Activated CD8-positive, alpha-beta memory T cell treated with anti-CD3 and anti-CD28 coated beads, Interleukin-2, amount 50 U/mL, for 1 hour (primary cell): ENCODE results near the gene PGA4.
"Not testable (repeated sequence)": the region's sequence is repeated elsewhere in the genome, so short reads cannot be mapped to it uniquely, and the experiment has no call there.

Experiments used
- DNase-seq: peaks from one replicate; pipeline ENCODE4 v3.0.0-alpha.2; 2020; ENCODE audit errors: extremely low read depth

PGA4 gene

DNA sequence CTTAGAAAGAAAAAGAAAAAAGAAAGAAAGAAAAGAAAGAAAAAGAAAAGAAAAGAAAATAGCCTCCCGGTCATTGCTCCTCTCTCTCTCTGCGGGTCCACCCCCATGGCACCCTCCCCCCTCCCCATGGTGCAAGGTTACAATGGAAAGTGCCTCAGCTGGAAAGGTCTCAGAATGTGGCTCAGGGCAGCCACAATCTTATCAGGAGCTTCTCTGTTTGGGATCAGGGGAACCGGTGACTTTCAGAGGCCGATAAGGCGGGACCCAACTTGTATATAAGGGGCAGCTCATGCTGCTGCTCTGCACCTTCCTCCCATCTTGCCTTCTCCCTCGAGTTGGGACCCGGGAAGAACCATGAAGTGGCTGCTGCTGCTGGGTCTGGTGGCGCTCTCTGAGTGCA lies at the start of gene PGA4:
Gene PGA4, plus strand, starts transcription at position 301 of the 400 bp plus-strand sequence. Its CDS starts 54 bp downstream, at position 355.
- not testable (repeated sequence) for DNase-seq

DNA sequence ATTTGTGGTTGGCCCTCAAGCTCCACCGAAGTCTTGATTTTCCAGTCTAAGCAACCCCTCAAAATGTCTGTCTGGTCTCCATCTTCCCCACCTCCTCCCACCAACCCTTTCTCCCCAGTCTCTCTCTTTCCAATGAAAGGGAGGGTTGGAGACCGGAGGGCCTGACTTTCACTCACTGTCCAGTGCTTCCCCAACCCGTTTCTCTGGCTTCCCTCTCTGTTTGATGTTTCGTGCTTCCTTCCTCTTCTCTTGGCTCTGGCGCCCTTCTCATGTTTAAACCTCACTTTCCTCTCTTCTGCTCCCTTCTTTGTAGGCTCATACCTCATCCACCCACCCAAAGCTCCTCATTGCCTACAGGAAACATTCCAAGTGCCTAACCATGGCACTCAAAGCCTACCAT lies 49.8 kb upstream of the PGA4 start:
- no peak for DNase-seq

DNA sequence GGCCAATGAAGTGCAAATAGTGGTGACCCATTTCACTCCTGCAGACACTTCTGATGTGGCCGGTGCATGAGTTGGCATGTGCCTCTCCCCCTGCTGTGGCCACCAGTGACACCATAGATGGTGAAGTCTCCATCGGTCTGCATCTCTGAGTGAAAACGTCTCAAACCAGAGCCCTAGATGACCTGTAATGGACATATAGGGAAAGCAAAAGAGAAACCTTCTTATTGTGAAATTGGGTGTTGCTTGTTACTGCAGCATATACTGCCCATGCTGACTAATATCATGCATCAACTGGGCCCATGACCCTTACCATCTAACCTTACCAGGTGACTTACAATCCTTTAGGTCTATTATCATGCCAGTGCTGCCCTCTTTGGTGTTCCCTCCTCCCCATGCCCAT lies 49.3 kb upstream of the PGA4 start:
- DNase-seq: no peak

GRCh38 chr11:61173456-61173855 lies 48.7 kb upstream of the PGA4 start:
- no peak for DNase-seq

DNA sequence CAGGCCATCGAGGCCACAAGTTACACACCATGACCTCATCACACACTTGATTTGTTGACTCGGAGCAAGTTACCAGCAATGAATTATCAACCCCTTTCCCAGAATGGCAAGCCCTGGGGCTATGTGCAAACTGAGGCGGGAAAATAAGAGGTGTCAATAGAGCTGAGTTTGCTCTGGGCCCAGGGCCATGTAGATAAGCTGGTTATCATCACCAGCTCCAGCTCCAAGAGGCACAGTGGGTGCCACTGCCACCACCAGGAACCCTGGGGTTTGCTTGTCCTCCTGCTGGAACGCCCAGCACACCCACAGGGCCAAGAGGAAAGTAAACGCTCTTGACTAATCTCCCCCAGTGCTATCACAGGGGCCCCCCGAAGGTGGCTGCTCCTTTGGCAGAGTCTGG lies 47.9 kb upstream of the PGA4 start:
- no peak for DNase-seq

DNA sequence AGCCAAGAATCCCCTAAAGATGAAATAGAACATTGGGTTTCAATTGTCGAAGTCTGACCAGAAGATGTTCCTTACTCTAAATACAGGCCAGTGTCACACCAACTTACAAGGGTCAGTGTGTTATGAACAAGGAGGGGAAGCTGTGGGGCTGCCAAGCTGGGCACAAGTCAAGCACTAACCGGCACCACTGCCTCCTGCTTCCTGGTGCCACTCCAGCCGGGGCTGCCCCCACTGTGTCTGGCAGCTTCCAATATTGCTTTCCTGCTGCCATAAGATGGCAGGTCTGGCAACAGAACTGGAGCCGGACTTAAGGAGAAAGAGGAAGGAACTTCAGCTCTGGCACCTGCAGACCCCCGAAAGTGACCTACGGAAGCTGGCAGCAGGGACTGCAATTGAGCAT lies 47.2 kb upstream of the PGA4 start:
- no peak for DNase-seq

- DNase-seq: no peak
These were observed 45.7 kb upstream of the PGA4 start for GRCh38 chr11:61176446-61176845.

DNA sequence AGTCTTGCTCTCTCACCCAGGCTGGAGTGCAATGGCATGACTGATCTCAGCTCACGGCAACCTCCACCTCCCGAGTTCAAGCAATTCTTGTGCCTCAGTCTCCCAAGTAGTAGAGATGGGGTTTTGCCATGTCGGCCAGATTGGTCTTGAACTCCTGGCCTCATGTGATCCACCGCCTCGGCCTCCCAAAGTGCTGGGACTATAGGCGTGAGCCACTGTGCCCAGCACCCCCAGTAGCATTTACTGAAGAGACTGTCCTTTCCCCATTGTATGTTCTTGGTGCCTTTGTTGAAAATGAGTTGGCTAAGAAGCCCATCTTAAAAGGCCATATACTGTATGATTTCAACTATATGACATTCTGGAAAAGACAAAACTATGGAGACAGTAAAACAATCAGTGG lies 41.9 kb upstream of the PGA4 start:
- not testable (repeated sequence) for DNase-seq

DNA sequence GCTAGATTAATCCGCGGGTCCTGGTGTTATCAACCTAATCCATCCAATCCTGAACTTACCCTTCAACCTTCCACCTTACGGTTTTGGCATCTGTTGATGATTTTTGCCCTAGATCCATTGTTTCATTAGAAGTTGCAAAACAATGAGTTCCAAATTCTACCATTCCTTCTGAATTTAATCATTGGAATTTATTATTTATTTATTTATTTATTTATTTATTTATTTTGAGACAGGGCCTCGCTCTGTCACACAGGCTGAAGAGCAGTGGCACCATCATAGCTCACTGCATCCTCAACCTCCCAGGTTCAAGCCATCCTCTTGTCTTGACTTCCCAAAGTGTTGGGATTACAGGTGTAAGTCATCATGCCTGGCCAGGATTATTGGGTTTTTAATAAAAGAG lies 40.7 kb upstream of the PGA4 start:
- DNase-seq: no peak

DNA sequence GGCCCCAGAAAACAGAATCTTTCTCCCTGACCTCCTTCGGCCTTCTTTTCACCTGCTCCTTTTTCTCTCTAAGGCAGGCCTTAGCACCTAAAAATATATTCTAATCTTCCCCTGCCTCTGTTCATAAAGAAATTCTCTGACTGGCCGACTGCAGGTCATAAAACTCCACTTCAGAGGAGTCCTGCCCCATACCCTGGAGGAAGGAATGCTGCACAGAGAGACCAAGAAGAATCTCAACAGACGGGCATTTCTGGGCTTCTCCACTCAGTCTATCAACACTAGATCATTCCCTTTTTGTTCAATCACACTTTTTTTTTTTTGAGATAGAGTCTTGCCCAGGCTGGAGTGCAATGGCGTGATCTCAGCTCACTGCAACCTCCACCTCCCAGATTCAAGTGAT lies 38.5 kb upstream of the PGA4 start:
- no peak for DNase-seq

GRCh38 chr11:61186504-61186903 lies 35.6 kb upstream of the PGA4 start:
- no peak for DNase-seq

- DNase-seq: peak; percentile 44
These were observed 34.5 kb upstream of the PGA4 start for GRCh38 chr11:61187505-61188130.

DNA sequence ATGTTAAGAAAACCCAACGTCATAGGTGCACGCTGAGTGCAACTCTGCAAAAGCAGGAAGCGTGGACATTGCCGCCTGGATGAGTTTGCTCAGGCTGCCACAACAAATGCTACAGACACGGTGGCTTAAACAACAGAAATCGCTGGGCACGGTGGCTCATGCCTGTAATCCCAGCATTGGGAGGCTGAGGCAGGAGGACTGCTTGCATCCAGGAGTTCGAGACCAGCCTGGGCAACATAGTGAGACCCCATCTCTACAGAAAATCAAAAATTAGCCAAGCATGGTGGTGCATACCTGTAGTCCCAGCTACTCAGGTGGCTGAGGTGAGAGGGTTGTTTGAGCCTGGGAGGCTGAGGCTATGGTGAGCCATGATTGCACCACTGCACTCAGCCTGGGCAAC lies 32.2 kb upstream of the PGA4 start:
- no peak for DNase-seq

GRCh38 chr11:61193596-61193995 lies 28.6 kb upstream of the PGA4 start:
- no peak for DNase-seq

GRCh38 chr11:61194169-61194671 lies 27.9 kb upstream of the PGA4 start:
- no peak for DNase-seq

DNA sequence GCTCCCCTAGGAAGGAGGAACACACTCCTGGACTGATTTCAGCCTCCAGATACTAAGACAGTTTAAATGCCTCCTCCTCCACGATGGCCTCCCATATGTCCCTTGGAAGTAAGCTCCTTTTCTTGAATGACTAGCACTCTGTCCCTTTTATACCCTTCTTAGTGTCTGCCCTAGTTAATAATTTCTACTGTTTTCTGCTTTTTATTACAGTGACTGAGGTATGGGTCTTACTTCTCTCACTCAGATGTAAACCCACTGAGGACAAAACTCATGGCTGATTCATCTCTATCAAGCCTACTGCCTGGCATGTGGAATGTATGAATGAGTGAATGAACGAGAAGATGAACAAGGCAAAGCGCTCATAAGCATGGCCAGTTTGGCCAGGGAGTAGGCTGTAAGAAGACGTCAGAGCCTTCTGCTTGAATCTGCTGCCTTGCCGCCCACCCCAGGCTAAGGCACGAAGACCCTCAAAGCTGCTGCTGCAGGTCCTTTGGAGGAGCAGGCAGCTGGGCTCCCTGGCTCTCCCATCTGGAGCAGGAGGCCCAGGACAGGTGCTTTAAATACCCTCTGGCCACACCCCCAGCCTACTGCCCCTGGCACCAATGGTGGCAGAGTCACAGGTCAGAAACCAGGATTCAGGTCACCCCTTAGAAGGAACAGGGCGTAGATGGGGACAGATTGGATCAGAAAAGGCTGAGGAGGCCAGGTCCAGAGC lies 27.0 kb upstream of the PGA4 start:
- DNase-seq: no peak

- DNase-seq: no peak
These were observed 26.4 kb upstream of the PGA4 start for GRCh38 chr11:61195719-61196118.

DNA sequence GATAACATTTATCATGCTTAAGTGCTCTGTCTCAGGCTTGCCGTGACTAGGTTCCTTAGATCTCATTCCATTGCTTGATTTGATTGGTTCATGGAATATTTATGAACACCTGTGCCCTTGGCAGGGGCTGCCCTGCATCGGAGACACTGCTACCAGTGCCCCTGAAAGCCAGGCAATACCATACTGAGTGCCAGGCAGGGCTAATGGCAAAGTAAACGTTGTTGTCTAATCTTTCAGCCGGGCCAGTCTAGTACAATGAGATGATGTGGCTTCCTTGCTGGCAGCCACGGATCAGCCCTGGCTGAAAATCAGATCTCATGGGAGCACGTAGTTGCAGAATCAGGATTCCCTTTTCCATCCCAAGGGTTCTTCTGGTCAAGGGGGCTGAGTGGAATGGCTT lies 23.8 kb upstream of the PGA4 start:
- no peak for DNase-seq

- DNase-seq: no peak
These were observed 23.1 kb upstream of the PGA4 start for GRCh38 chr11:61198948-61199523.

DNA sequence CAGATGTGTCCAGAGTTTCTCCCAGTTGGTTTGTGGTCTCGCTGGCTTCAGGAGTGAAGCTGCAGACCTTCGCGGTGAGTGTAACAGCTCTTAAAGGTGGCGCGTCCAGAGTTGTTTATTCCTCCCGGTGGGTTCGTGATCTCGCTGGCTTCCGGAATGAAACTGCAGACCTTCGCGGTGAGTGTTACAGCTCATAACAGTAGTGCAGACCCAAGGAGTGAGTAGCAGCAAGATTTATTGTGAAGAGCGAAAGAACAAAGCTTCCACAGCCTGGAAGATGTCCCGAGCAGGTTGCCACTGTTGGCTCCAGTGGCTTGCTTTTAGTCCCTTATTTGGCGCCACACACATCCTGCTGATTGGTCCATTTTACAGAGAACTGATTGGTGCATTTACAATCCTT lies 20.7 kb upstream of the PGA4 start:
- no peak for DNase-seq

DNA sequence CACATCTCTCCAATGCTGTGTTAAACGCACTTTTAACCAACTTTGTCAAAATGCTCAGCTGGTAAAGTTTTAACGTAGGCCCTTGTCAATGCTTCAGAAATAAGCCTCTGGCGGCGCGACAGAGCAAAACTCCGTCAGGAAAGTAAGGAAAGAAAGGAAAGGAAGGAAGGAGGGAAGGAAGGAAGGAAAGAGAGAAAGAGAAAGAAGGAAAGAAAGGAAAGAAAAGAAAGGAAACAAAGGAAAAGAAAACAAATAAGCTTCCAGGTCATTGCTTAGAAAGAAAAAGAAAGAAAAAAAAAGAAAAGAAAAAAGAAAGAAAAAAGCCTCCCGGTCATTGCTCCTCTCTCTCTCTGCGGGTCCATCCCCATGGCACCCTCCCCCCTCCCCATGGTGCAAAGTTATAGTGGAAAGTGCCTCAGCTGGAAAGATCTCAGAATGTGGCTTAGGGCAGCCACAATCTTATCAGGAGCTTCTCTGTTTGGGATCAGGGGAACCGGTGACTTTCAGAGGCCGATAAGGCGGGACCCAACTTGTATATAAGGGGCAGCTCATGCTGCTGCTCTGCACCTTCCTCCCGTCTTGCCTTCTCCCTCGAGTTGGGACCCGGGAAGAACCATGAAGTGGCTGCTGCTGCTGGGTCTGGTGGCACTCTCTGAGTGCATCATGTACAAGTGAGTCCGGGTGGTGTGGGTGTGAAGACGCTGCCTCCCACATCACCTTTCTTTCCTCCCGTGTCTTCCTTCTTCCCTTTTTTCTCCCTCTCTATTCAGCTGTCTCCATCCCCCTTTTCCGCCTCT lies 19.0 kb upstream of the PGA4 start, which contains the start of gene PGA3:
Gene PGA3, plus strand, starts transcription at position 566 of the 797 bp plus-strand sequence. Its CDS starts 50 bp downstream, at position 616.
- not testable (repeated sequence) for DNase-seq

DNA sequence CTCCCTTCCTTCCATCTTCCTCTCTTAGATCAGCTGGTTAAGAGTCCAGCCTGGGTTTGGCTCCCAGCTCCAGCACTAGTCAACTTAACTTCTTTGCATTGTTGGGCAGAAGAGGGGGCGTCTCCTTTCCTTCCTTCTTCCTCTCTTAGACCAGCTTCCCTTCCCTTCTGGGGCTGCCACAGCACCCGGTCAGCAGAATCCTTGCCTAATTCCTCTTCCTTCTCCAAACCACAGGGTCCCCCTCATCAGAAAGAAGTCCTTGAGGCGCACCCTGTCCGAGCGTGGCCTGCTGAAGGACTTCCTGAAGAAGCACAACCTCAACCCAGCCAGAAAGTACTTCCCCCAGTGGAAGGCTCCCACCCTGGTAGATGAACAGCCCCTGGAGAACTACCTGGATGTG lies 18.3 kb upstream of the PGA4 start:
- not testable (repeated sequence) for DNase-seq
